ENCODE results near the gene RIPOR2.
"Not testable (repeated sequence)": the region's sequence is repeated elsewhere in the genome, so short reads cannot be mapped to it uniquely, and the experiment has no call there.

Gene RIPOR2

DNA sequence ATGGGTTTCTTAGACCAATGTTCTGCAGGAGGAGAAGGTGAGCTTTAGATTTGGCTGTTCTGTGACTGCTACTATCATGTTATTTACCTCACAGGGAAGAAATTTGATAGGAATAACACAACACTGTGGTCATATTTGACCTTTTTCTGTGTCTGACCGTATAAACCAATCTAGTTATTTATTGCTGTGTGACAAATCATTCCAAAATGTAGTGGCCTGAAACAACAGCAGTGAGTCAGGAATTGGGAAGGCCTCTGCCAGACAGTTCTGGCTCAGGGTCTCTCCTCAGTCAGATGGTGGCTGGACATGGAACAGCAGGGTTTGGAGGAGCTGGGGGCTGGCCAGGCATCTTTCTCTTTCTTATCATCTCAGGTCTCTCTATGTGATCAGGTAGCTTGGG lies 33.0 kb downstream of the RIPOR2 start:
- no peak for DNase-seq

GRCh38 chr6:24901698-24902328 lies 33.9 kb downstream of the RIPOR2 start:
- DNase-seq = no peak

DNA sequence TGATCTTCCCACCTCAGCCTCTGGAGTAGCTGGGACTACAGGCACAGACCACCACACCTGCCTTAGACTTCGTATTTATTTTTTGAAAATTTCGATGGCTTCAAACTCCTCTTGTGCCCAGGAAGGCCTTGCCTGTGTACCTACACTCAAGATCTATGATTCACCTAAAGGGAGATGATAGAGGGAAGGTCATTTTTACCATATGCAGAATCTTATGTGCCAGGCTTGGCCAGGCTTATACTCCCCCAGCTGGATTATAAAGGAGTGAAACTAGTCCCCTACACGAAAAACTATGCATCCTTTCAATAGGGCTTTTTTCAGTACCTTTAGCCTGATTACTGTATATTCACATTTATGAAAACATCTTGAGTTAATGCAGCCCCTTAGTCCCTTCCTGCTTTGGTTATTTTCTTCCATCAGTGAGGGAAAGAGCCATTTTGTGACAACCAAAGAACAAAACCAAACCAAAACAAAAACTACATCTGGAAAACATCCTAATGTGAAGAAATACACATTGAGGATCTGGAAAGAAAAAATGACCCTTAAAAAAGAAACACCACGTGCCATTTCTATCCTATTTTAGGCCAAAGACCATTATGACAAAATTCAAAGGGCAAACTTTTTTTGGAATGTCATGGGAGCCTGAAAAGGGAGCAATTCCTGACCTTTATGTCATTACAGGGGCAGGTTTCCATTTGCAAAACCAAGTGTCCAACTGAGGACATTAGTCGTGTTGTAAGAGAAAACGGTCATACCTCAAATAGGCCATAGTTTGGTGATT lies 34.7 kb downstream of the RIPOR2 start:
- DNase-seq = no peak

- DNase-seq = no peak
These were observed 35.8 kb downstream of the RIPOR2 start for GRCh38 chr6:24899997-24900325.

DNA sequence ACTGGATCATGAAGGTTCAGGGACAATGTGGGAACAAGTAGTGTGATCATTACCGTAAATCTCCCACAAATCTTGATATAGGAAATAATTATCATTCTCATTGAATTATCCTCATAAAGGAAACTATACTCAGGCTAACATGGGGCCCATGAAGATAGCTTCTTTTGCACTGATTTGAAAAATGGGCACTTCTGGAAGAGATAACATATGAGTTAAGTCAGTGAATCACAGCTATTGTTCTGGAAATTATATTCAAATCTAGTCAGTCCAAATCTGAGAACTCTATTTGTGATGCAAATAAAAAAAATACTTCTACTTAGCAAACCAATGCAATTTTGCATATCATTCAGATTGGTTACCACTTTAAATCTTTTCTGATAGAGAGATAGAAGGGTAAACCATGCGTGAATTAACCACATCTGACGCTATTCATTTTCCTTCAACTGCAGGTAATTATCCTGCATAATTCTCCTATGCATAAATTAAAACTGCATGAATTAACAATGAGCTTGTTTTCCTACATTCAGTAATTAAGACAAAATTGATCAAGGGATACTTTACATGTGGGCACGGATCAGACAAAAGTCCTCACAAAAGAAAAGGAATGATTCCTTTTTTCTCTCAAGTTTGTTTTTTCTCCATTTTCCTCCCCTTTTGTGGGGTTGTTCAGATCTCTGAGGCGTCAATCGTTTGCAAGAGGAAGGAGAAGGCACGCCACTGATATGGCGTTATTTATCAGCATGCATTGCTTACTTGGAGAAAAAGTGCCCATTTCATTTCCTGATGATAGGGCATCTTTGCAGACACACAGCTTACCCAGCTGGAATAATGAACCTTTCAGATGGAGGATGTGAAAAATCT lies 36.4 kb downstream of the RIPOR2 start:
- DNase-seq = no peak

GRCh38 chr6:24898676-24899075 lies 37.1 kb downstream of the RIPOR2 start:
- DNase-seq = no peak

- no peak for DNase-seq
These were observed 38.6 kb downstream of the RIPOR2 start for GRCh38 chr6:24897186-24897585.

- no peak for DNase-seq
These were observed 42.4 kb downstream of the RIPOR2 start for GRCh38 chr6:24893342-24893850.

DNA sequence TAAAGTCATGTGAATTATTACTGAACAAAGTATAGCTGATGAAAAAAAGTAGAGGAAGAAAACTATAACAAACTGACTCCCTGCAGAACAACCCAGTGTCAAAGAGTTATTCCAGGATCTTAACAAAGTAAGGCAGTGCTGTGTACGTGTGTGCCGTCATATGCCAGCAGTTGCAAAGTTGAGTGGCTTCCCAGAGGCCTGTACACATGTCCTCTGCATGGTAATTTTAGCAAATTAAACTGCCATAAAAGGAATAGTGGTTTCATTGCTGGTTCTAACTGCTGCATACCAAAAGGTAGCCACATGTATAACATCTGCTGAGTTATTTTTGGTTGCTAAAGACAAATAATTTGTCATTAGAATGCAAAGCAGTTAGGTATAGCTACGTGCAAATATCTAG lies 44.8 kb downstream of the RIPOR2 start:
- no peak for DNase-seq

GRCh38 chr6:24890471-24890870 lies 45.3 kb downstream of the RIPOR2 start:
- no peak for DNase-seq

DNA sequence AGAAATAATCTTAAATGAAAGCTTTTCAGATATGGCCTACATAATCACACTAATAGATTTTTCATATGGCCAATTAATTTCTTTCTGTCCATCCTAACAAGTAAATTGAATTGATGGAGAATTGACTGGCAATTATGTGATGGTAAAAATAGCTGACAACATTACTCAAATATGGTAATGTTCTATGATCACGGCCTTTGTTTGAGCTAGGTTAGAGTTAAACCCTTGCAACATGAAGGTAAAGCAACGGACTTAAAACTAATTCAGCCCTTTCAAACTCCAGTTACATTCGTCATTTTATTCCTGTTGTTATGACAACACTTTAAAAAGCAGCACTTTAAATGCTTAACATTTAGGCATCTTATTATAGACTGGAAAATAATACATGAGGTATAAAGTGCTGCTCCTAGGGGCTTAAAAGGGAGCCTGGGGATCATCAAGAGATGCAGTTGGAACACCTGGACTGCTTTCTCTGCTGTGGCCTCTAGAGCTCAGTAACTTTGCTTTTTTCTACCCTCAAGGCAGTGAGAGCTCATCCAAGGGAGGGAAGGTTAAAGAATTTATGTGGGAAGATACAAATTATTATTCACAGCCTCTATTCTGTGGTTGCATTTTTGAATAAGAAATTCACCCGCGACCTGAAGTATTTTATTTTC lies 46.9 kb downstream of the RIPOR2 start:
- DNase-seq = no peak

DNA sequence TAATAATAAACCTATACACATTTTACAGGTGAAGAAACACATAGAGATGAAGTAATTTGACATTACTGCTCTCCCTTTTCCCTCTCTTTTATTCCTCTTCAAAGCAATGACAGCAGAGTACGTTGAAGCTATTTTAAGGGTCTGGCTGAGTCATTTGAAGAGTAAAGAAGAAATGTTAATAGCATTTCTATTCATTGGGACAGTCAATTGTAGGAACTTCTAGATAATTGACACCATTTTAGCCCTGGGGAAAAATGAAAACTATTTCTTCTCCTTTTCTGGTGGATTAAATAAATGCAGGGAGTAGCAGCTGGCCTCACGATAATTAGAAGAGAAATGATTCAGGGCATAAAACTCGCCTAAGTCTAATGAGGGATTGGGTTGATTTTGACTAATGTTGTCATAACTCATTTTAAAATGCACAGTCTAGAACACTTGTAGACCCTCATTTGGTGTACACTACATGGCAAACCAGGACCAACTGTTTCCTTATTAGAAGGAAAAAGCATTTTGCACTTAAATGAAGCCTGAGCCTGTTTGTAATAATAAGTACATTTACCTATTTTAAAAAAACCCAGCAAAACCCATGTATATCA lies 48.1 kb downstream of the RIPOR2 start:
- DNase-seq = no peak

- DNase-seq = no peak
These were observed 52.1 kb downstream of the RIPOR2 start for GRCh38 chr6:24883618-24884017.

DNA sequence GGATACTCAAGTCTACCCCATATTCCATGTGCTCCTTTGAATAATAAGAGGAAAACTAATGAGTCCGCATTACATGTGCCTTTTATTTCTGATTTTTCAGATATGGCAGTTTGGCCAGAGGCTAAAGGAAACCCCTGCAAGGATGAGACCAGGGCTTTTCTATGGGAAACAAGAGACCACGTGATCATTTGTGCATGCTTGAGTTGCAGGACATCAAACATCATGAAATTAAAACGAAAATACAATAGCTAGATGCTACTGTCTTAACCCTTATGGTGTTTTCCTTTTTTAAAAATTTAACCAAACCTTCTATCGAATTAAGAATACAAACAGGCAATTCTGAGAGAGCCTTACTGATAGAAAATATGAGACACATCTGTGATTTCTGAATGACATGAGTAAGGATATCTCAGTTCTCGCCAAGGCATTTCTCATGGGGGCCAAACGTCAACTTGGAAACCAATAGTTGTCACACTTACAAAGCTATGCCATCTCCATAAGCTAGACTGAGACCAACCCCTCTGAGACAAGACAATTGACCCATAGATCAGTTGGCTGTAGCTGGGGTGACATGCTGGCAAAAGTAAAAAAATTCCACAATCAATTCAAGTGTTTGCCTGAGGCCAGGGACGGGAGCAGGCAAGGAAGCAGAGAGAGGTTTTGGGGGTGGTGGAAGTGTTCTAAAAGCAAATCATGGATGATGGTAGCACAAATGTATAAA lies 52.8 kb downstream of the RIPOR2 start:
- DNase-seq = no peak

DNA sequence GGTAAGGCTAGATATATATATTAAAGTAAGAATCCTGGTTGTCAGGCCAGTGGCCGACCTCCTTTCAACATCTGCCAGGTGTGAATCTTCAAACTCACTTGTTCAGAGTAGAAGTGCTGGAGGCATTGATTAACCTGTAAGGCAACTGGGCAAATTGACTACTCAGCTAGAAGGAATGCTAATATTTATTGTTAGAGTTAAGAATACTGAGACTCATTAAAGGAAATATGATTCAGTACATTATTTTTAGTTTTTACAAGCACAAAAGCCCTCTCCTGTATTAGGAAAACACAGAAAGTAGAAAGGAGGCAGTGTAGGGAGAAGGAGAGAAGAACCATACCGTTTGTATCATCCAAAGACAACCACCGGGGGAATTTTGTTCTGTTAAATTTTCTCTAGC lies 53.5 kb downstream of the RIPOR2 start:
- no peak for DNase-seq

GRCh38 chr6:24881376-24881775 lies 54.4 kb downstream of the RIPOR2 start:
- no peak for DNase-seq

DNA sequence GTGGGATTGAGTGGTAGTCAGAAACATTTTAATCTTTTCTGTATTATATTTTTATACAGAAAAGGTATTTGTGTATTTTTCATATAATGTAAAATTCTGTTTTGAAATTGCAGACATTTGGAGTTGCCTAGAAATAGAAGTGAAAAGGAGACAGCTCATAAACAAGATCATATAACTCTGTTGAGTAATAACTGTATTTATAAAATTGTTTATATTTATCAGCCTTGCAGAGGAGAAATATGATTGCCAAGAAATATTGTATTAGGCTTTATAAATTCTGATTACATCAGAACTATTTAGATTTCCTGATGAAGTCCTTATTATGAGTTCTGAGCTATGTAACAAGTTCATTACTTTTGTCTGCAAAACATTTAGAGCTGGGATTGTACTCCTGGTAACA lies 55.3 kb downstream of the RIPOR2 start:
- no peak for DNase-seq

DNA sequence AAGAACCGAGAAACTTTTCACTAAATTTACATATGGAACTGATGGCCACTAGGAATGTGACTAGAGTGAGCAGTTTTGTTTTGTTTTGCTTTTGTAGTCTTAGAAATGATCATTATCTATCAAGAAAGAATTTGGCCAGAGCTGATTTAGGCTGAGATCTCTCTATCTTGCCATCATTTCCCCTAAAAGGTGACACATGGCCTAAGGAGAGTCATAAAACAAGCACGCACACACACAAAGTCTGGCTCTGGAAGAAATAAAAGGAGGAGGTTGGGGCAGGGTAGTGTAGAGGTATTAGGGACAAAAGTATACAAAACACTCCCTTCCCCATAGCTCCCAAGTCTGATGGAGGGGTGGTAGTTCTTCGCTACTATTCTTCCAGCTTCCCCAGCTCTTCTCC lies 56.4 kb downstream of the RIPOR2 start:
- DNase-seq = no peak

GRCh38 chr6:24877747-24878146 lies 58.0 kb downstream of the RIPOR2 start:
- DNase-seq = not testable (repeated sequence)

DNA sequence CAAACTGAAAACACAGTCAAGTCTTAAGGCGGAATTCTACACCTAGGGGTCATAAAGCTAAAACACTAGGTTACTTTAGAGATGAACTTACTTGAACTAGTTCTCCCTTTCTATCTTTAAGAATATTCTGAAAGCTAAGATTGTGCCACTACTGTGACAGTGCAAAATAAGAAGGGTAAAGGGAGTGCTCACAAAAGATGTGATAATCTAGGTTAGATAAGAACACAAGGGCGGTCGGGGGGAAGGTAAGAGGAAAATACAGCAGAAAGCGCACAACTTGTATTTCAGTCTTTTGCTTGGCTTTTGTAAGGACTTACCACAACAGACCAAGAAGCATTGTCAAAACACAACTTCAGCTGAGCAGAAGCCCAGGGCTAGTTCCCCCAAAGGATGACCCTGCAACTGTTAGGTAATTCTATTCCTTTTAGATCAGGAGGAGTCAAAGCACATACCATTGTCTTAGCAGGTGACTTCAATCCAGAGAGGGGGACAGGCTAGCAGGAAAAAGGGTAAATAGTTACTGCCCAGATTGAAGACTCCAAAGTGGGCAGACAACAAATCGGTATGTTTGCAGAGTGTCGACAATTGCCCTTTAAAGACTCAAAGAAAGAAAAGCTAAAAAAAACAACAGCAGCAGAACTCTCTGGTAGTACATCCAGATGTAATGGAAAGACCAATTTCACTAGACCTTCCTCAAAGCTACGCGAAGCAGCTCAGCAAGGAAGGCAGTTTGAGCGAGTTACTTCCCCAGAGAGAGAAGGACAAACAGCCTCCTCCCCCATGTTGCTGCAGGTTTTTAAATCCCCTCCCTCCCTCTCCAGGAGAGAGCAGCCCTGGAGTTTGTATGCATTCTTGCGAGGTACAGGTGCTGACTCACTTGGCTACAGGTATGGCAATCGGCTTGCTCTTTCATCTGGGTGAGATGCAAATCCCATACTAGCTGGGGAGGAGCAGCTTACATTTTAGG lies 59.0 kb downstream of the RIPOR2 start:
- no peak for DNase-seq

GRCh38 chr6:24875534-24875901 lies 60.2 kb downstream of the RIPOR2 start:
- no peak for DNase-seq
